ENCODE measurements around the gene CENPX. TPM values are rescaled to one million over a fixed set of nuclear protein-coding genes. Genes with fewer than 3 reads are reported as not detected.

Gene CENPX
- total and polyA plus RNA-seq, 2 of the 13 experiments (the other 11 are each of a cell fraction or from before 2014, with no cell fraction given) = 92.7 to 170 TPM

DNA sequence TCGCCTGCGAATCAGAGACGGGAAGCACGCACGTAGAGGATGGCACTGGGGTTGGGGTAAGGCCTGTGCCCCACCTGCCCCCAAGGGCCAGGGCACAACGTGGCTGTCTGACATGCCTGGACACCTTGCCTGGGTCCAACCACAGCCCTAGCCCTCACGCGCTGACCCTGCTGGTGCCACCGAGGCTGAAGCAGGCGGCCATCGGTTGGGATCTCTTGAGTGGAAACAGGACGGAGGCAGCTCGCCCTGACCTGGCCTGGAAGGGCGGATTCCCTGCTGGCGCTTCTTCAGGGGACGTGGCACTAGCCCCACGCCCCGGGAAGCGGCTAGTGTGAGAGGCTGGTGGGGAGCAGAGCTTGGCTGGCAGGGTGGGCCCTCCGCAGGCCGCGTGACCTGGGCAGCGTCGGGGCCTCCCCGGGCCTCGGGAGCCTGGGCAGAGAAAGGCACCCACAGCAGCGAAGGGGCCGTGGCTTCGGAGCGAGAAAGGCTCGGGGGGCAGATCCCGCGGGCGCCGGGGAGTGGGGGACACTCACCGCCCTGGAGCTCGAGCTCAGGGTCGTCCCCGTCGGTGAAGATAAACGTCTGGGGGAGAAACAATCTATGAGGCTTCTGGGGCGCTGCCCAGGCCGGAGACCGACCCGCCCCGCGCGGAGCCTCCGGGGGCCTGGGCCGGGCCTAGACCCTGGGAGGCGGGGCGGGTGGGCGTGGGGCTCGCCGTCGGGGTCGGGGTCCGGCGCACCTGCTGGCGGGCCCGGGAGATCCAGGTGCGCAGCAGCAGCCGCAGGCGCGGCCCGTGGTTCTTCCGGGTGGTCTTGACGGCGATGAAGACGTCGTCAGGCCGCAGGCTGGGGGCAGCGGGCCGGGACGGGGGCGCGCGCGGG lies 28.3 kb upstream of the CENPX start (continued):
- TF ChIP-seq, protein P1, sequence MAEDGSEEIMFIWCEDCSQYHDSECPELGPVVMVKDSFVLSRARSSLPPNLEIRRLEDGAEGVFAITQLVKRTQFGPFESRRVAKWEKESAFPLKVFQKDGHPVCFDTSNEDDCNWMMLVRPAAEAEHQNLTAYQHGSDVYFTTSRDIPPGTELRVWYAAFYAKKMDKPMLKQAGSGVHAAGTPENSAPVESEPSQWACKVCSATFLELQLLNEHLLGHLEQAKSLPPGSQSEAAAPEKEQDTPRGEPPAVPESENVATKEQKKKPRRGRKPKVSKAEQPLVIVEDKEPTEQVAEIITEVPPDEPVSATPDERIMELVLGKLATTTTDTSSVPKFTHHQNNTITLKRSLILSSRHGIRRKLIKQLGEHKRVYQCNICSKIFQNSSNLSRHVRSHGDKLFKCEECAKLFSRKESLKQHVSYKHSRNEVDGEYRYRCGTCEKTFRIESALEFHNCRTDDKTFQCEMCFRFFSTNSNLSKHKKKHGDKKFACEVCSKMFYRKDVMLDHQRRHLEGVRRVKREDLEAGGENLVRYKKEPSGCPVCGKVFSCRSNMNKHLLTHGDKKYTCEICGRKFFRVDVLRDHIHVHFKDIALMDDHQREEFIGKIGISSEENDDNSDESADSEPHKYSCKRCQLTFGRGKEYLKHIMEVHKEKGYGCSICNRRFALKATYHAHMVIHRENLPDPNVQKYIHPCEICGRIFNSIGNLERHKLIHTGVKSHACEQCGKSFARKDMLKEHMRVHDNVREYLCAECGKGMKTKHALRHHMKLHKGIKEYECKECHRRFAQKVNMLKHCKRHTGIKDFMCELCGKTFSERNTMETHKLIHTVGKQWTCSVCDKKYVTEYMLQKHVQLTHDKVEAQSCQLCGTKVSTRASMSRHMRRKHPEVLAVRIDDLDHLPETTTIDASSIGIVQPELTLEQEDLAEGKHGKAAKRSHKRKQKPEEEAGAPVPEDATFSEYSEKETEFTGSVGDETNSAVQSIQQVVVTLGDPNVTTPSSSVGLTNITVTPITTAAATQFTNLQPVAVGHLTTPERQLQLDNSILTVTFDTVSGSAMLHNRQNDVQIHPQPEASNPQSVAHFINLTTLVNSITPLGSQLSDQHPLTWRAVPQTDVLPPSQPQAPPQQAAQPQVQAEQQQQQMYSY (CRISPR knock-in tag; IDR thresholded peaks at IDR 0.05) = no peak
- TF ChIP-seq, protein P2, sequence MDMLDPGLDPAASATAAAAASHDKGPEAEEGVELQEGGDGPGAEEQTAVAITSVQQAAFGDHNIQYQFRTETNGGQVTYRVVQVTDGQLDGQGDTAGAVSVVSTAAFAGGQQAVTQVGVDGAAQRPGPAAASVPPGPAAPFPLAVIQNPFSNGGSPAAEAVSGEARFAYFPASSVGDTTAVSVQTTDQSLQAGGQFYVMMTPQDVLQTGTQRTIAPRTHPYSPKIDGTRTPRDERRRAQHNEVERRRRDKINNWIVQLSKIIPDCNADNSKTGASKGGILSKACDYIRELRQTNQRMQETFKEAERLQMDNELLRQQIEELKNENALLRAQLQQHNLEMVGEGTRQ (IDR thresholded peaks at IDR 0.05; ENCODE audit: low read depth, low read length) = no peak
- TF ChIP-seq, protein P2 (CRISPR knock-in tag; IDR thresholded peaks at IDR 0.05; ENCODE audit: borderline replicate concordance) = no peak
- TF ChIP-seq SMAD9 (CRISPR knock-in tag; IDR thresholded peaks at IDR 0.05) (no peak), REL (CRISPR knock-in tag; conservative IDR thresholded peaks at IDR 0.05) (no peak), ZMYM3 (CRISPR knock-in tag; IDR thresholded peaks at IDR 0.05) (no peak), KDM6A (CRISPR knock-in tag; IDR thresholded peaks at IDR 0.05; ENCODE audit: low read depth) (no peak), PCBP2 (optimal IDR thresholded peaks at IDR 0.05; ENCODE audit: low read depth, low read length, poor library complexity, severe bottlenecking) (no peak), SIN3A (IDR thresholded peaks at IDR 0.05; ENCODE audit: borderline replicate concordance, low read depth, low read length) (0 out of 2 replicates have a peak, but pooled peaks have one; percentile 12), PRMT3 (CRISPR knock-in tag; IDR thresholded peaks at IDR 0.05; ENCODE audit: borderline replicate concordance, low read depth) (no peak), TAF1 (CRISPR knock-in tag; IDR thresholded peaks at IDR 0.05) (0 out of 2 replicates have a peak, but pooled peaks have one; percentile 7), ZNF761 (CRISPR knock-in tag; conservative IDR thresholded peaks at IDR 0.05) (no peak), ZNF790 (CRISPR knock-in tag; IDR thresholded peaks at IDR 0.05; ENCODE audit: borderline replicate concordance) (no peak), SETDB1 (CRISPR knock-in tag; IDR thresholded peaks at IDR 0.05; ENCODE audit: borderline replicate concordance) (no peak), POLR2A (IDR thresholded peaks at IDR 0.05; ENCODE audit: insufficient read depth in 1 of 2, low read depth in 2 of 2, low read length in 2 of 2) (no peak)
- TF ChIP-seq, protein P3, sequence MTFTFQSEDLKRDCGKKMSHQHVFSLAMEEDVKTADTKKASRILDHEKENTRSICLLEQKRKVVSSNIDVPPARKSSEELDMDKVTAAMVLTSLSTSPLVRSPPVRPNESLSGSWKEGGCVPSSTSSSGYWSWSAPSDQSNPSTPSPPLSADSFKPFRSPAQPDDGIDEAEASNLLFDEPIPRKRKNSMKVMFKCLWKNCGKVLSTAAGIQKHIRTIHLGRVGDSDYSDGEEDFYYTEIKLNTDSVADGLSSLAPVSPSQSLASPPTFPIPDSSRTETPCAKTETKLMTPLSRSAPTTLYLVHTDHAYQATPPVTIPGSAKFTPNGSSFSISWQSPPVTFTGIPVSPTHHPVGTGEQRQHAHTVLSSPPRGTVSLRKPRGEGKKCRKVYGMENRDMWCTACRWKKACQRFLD (CRISPR knock-in tag; IDR thresholded peaks at IDR 0.05; ENCODE audit: borderline replicate concordance) = no peak
- TF ChIP-seq, protein P4, sequence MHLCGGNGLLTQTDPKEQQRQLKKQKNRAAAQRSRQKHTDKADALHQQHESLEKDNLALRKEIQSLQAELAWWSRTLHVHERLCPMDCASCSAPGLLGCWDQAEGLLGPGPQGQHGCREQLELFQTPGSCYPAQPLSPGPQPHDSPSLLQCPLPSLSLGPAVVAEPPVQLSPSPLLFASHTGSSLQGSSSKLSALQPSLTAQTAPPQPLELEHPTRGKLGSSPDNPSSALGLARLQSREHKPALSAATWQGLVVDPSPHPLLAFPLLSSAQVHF (CRISPR knock-in tag; IDR thresholded peaks at IDR 0.05) = no peak
- TF ChIP-seq, protein P5, sequence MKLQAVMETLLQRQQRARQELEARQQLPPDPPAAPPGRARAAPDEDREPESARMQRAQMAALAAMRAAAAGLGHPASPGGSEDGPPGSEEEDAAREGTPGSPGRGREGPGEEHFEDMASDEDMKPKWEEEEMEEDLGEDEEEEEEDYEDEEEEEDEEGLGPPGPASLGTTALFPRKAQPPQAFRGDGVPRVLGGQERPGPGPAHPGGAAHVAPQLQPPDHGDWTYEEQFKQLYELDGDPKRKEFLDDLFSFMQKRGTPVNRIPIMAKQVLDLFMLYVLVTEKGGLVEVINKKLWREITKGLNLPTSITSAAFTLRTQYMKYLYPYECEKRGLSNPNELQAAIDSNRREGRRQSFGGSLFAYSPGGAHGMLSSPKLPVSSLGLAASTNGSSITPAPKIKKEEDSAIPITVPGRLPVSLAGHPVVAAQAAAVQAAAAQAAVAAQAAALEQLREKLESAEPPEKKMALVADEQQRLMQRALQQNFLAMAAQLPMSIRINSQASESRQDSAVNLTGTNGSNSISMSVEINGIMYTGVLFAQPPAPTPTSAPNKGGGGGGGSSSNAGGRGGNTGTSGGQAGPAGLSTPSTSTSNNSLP (IDR thresholded peaks at IDR 0.05; ENCODE audit: low read depth, low read length) = no peak

Measured in HepG2 (cell line).